DND-41 (cell line): ENCODE data around the gene FBRSL1.
"Not testable (repeated sequence)": the region's sequence is repeated elsewhere in the genome, so short reads cannot be mapped to it uniquely, and the experiment has no call there.

Source experiments
- ATAC-seq: fragments of 200-7000 bp; cut with Tn5 transposase; 3 replicates; pipeline ENCODE4 v1.9.1; 2021; ENCODE audit warnings: low read depth; ENCODE audit not compliant: insufficient read depth
- DNase-seq: peaks from one replicate; pipeline ENCODE4 v3.0.0-alpha.2; 2020
- H2AFZ ChIP-seq: 2 replicates; pipeline ENCODE4 v1.6.0; 2012; ENCODE audit warnings: low read depth, low read length
- H3K27ac ChIP-seq: 2 replicates; pipeline ENCODE4 v1.5.1; 2012; ENCODE audit warnings: low read length, inconsistent platforms
- H3K27me3 ChIP-seq: fragments of 200-600 bp; sonication (generic); 2 replicates; pipeline ENCODE4 v1.6.0; 2012; ENCODE audit warnings: low read length, mild to moderate bottlenecking, inconsistent platforms; ENCODE audit not compliant: insufficient read depth, poor library complexity
- H3K36me3 ChIP-seq: 2 replicates; pipeline ENCODE4 v1.5.1; 2012; ENCODE audit warnings: low read length, inconsistent platforms; ENCODE audit not compliant: insufficient read depth
- H3K4me1 ChIP-seq: 2 replicates; pipeline ENCODE4 v1.5.1; 2012; ENCODE audit warnings: mild to moderate bottlenecking, low read length; ENCODE audit not compliant: insufficient read depth
- H3K4me2 ChIP-seq: 2 replicates; pipeline ENCODE4 v1.6.0; 2012; ENCODE audit warnings: mild to moderate bottlenecking, moderate library complexity, low read length, inconsistent platforms; ENCODE audit not compliant: insufficient read depth
- H3K4me3 ChIP-seq, 2 experiments: fragments of 200-600 bp in 1 of 2; shearing (Covaris generic) in 1 of 2; 2 replicates each; pipeline ENCODE4 v1.5.1; 2012 to 2016; ENCODE audit warnings: inconsistent platforms in 2 of 2, low read length in 2 of 2, mild to moderate bottlenecking in 2 of 2, low read depth in 1 of 2, moderate library complexity in 1 of 2
- H3K79me2 ChIP-seq: 2 replicates; pipeline ENCODE4 v1.6.0; 2012; ENCODE audit warnings: low read length, inconsistent platforms; ENCODE audit not compliant: insufficient read depth
- H3K9ac ChIP-seq: 2 replicates; pipeline ENCODE4 v1.6.0; 2012; ENCODE audit warnings: low read depth, mild to moderate bottlenecking, inconsistent platforms, low read length, moderate library complexity
- H3K9me3 ChIP-seq: 2 replicates; pipeline ENCODE4 v1.5.1; 2012; ENCODE audit warnings: low read length, moderate library complexity, mild to moderate bottlenecking, inconsistent platforms; ENCODE audit not compliant: insufficient read depth, severe bottlenecking
- H4K20me1 ChIP-seq: 2 replicates; pipeline ENCODE4 v1.6.0; 2012; ENCODE audit warnings: low read length; ENCODE audit not compliant: insufficient read depth
- EZH2 ChIP-seq: IDR thresholded peaks from 3 replicates; pipeline ENCODE4 v1.6.1; 2012; ENCODE audit warnings: borderline replicate concordance, low read depth, mild to moderate bottlenecking, moderate library complexity, low read length, inconsistent platforms; ENCODE audit not compliant: severe bottlenecking
- TF ChIP-seq, protein P1 (sequence below): IDR thresholded peaks from 2 replicates; pipeline ENCODE4 v1.5.1; 2012; ENCODE audit warnings: borderline replicate concordance, low read length, moderate library complexity, mild to moderate bottlenecking; ENCODE audit not compliant: poor library complexity, severe bottlenecking; ENCODE audit errors: extremely low read depth

FBRSL1 gene

GRCh38 chr12:132462788-132463187, 27.2 kb upstream of the FBRSL1 start:
- DNase-seq (no peak), ATAC-seq (no peak)
- H3K9ac ChIP-seq = no peak overlapping the region
- no peak overlapping the region for H2AFZ ChIP-seq
- no peaks in the 10 kb centered on the region for H4K20me1 ChIP-seq
- no peak overlapping the region for H3K27ac ChIP-seq
- no peak for TF ChIP-seq EZH2
- TF ChIP-seq, protein P1, sequence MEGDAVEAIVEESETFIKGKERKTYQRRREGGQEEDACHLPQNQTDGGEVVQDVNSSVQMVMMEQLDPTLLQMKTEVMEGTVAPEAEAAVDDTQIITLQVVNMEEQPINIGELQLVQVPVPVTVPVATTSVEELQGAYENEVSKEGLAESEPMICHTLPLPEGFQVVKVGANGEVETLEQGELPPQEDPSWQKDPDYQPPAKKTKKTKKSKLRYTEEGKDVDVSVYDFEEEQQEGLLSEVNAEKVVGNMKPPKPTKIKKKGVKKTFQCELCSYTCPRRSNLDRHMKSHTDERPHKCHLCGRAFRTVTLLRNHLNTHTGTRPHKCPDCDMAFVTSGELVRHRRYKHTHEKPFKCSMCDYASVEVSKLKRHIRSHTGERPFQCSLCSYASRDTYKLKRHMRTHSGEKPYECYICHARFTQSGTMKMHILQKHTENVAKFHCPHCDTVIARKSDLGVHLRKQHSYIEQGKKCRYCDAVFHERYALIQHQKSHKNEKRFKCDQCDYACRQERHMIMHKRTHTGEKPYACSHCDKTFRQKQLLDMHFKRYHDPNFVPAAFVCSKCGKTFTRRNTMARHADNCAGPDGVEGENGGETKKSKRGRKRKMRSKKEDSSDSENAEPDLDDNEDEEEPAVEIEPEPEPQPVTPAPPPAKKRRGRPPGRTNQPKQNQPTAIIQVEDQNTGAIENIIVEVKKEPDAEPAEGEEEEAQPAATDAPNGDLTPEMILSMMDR = no peak
- no peak overlapping the region for H3K4me3 ChIP-seq
- no peaks in the 10 kb centered on the region for H3K79me2 ChIP-seq
- H3K4me2 ChIP-seq = no peak overlapping the region
- H3K27me3 ChIP-seq = no peaks in the 10 kb centered on the region
- no peaks in the 10 kb centered on the region for H3K4me1 ChIP-seq
- H3K9me3 ChIP-seq = no peaks in the 10 kb centered on the region
- H3K36me3 ChIP-seq = no peaks in the 10 kb centered on the region

GRCh38 chr12:132463284-132463924, 26.5 kb upstream of the FBRSL1 start:
- not testable (repeated sequence) for H3K79me2 ChIP-seq, H3K4me3 ChIP-seq, H2AFZ ChIP-seq, H4K20me1 ChIP-seq, H3K27ac ChIP-seq, H3K9me3 ChIP-seq, H3K9ac ChIP-seq, H3K4me2 ChIP-seq, H3K4me1 ChIP-seq, DNase-seq, ATAC-seq, H3K36me3 ChIP-seq, H3K27me3 ChIP-seq

GRCh38 chr12:132464304-132464703, 25.6 kb upstream of the FBRSL1 start:
- H3K36me3 ChIP-seq, DNase-seq, H3K9me3 ChIP-seq, H3K27ac ChIP-seq, H3K79me2 ChIP-seq, H3K9ac ChIP-seq, H3K4me1 ChIP-seq, H3K4me3 ChIP-seq, H3K4me2 ChIP-seq, H4K20me1 ChIP-seq, H2AFZ ChIP-seq, ATAC-seq, H3K27me3 ChIP-seq: not testable (repeated sequence)

- Histone ChIP-seq H2AFZ (no peak overlapping the region), H3K9me3 (no peaks in the 10 kb centered on the region), H3K36me3 (no peaks in the 10 kb centered on the region), H4K20me1 (no peaks in the 10 kb centered on the region), H3K9ac (no peak overlapping the region), H3K79me2 (no peaks in the 10 kb centered on the region), H3K27me3 (no peaks in the 10 kb centered on the region), H3K27ac (no peak overlapping the region), H3K4me2 (no peak overlapping the region), H3K4me3 (no peak overlapping the region), H3K4me1 (no peaks in the 10 kb centered on the region)
- DNase-seq = no peak
- no peak for ATAC-seq
- TF ChIP-seq EZH2 = no peak
- TF ChIP-seq, protein P1 = no peak
Observed at GRCh38 chr12:132464820-132465219, 25.1 kb upstream of the FBRSL1 start.
